ENCODE results near the gene PIGK.
"Not testable (repeated sequence)": the region's sequence is repeated elsewhere in the genome, so short reads cannot be mapped to it uniquely, and the experiment has no call there.

The PIGK gene

GRCh38 chr1:77188770-77189169, 30.5 kb downstream of the PIGK start:
- no peak for DNase-seq

- not testable (repeated sequence) for DNase-seq
Observed at GRCh38 chr1:77186907-77187306, 32.3 kb downstream of the PIGK start.

GRCh38 chr1:77182083-77182482, 37.1 kb downstream of the PIGK start:
- DNase-seq, result no peak

- no peak for DNase-seq
Observed at GRCh38 chr1:77179632-77180031, 39.6 kb downstream of the PIGK start.

GRCh38 chr1:77175230-77175844, 43.9 kb downstream of the PIGK start:
- DNase-seq, result no peak

- no peak for DNase-seq
Observed at GRCh38 chr1:77170687-77171086, 48.5 kb downstream of the PIGK start.

GRCh38 chr1:77168358-77168757, 50.9 kb downstream of the PIGK start:
- DNase-seq, result no peak

GRCh38 chr1:77164434-77164944, 54.7 kb downstream of the PIGK start:
- DNase-seq, result no peak

GRCh38 chr1:77159706-77160105, 59.5 kb downstream of the PIGK start:
- not testable (repeated sequence) for DNase-seq

- DNase-seq, result no peak
Observed at GRCh38 chr1:77156214-77156613, 63.0 kb downstream of the PIGK start.

GRCh38 chr1:77146270-77146669, 73.0 kb downstream of the PIGK start:
- no peak for DNase-seq

- DNase-seq, result no peak
Observed at GRCh38 chr1:77143529-77144121, 75.6 kb downstream of the PIGK start.

- no peak for DNase-seq
Observed at GRCh38 chr1:77139389-77139788, 79.8 kb downstream of the PIGK start.

- no peak for DNase-seq
Observed at GRCh38 chr1:77134359-77134758, 84.9 kb downstream of the PIGK start.

GRCh38 chr1:77133731-77134358, 85.4 kb downstream of the PIGK start:
- no peak for DNase-seq

- DNase-seq, result no peak
Observed at GRCh38 chr1:77126307-77126706, 92.9 kb downstream of the PIGK start.

- no peak for DNase-seq
Observed at GRCh38 chr1:77121503-77121902, 97.7 kb downstream of the PIGK start.

- DNase-seq, result no peak
Observed at GRCh38 chr1:77120950-77121349, 98.3 kb downstream of the PIGK start.

GRCh38 chr1:77118712-77119111, 100.5 kb downstream of the PIGK start:
- DNase-seq, result no peak

GRCh38 chr1:77104672-77105071, 114.6 kb downstream of the PIGK start:
- no peak for DNase-seq

- no peak for DNase-seq
Observed at GRCh38 chr1:77103486-77103885, 115.7 kb downstream of the PIGK start.

GRCh38 chr1:77100875-77101274, 118.4 kb downstream of the PIGK start:
- no peak for DNase-seq

GRCh38 chr1:77096496-77097255, 122.6 kb downstream of the PIGK start:
- no peak for DNase-seq

- no peak for DNase-seq
Observed at GRCh38 chr1:77095236-77095635, 124.0 kb downstream of the PIGK start.
